Suprapubic skin (tissue), 4 donors: ENCODE results near the gene ARL5C.

Source experiments
- POLR2A ChIP-seq, 2 donors: fragments of 450-650 bp; IDR thresholded peaks; one replicate each; pipeline ENCODE4 v1.6.1; 2017; ENCODE audit warnings: antibody characterized with exemption in 2 of 2, mild to moderate bottlenecking in 2 of 2, moderate library complexity in 2 of 2
- POLR2AphosphoS5 ChIP-seq, 3 donors: sonication (generic); formaldehyde crosslinking; IDR thresholded peaks; one replicate each; pipeline ENCODE4 v1.6.1; 2017; ENCODE audit warnings: antibody characterized with exemption in 3 of 3

DNA sequence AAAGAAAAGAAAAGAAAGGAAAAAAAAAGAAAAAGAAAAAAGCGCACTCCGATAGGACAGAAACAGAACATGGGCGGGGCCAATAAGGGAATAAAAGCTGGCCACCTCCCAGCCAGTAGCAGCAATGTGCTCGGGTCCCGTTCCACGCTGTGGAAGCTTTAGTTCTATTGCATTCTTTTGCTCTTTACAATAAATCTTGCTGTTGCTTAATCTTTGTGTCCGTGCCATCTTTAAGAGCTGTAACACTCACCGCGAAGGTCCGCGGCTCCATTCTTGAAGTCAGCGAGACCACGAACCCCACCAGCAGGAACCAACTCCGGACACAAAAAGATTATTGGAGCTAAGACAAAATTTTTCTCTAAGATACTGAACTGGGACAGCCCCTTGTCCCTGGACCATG is 3.1 kb upstream of the ARL5C start:
- TF ChIP-seq POLR2AphosphoS5 (IDR thresholded peaks at IDR 0.05) = no peak
- TF ChIP-seq POLR2A (IDR thresholded peaks at IDR 0.05) = no peak
